ENCODE measurements around the gene UBE2D2.
"Not testable (repeated sequence)": the region's sequence is repeated elsewhere in the genome, so short reads cannot be mapped to it uniquely, and the experiment has no call there.

The UBE2D2 gene

GRCh38 chr5:139578325-139578724, 17.2 kb downstream of the UBE2D2 start:
- DNase-seq (ENCODE audit: low read depth in 2 of 3, low spot score in 1 of 3), result no peak

GRCh38 chr5:139582181-139582580, 21.0 kb downstream of the UBE2D2 start:
- DNase-seq (ENCODE audit: low read depth in 2 of 3, low spot score in 1 of 3), result not testable (repeated sequence)

- DNase-seq (ENCODE audit: low read depth in 2 of 3, low spot score in 1 of 3), result no peak
These were observed 23.0 kb downstream of the UBE2D2 start for GRCh38 chr5:139584137-139584536.

GRCh38 chr5:139588116-139588515, 27.0 kb downstream of the UBE2D2 start:
- not testable (repeated sequence) for DNase-seq (ENCODE audit: low read depth in 2 of 3, low spot score in 1 of 3)

- DNase-seq (ENCODE audit: low read depth in 2 of 3, low spot score in 1 of 3), result no peak
These were observed 27.8 kb downstream of the UBE2D2 start for GRCh38 chr5:139588962-139589361.

- DNase-seq (ENCODE audit: low read depth in 2 of 3, low spot score in 1 of 3), result no peak
These were observed 31.1 kb downstream of the UBE2D2 start for GRCh38 chr5:139592289-139592688.

GRCh38 chr5:139593076-139593475, 31.9 kb downstream of the UBE2D2 start:
- DNase-seq (ENCODE audit: low read depth in 2 of 3, low spot score in 1 of 3), result not testable (repeated sequence)

GRCh38 chr5:139593716-139594319, 32.7 kb downstream of the UBE2D2 start:
- no peak for DNase-seq (ENCODE audit: low read depth in 2 of 3, low spot score in 1 of 3)

GRCh38 chr5:139597134-139597533, 36.0 kb downstream of the UBE2D2 start:
- no peak for DNase-seq (ENCODE audit: low read depth in 2 of 3, low spot score in 1 of 3)

- not testable (repeated sequence) for DNase-seq (ENCODE audit: low read depth in 2 of 3, low spot score in 1 of 3)
These were observed 37.4 kb downstream of the UBE2D2 start for GRCh38 chr5:139598601-139598965.

GRCh38 chr5:139600336-139600949, 39.3 kb downstream of the UBE2D2 start:
- no peak for DNase-seq (ENCODE audit: low read depth in 2 of 3, low spot score in 1 of 3)

GRCh38 chr5:139601429-139601828, 40.3 kb downstream of the UBE2D2 start:
- DNase-seq (ENCODE audit: low read depth in 2 of 3, low spot score in 1 of 3), result no peak

GRCh38 chr5:139601948-139602347, 40.8 kb downstream of the UBE2D2 start:
- DNase-seq (ENCODE audit: low read depth in 2 of 3, low spot score in 1 of 3), result not testable (repeated sequence)

GRCh38 chr5:139605887-139606286, 44.7 kb downstream of the UBE2D2 start:
- DNase-seq (ENCODE audit: low read depth in 2 of 3, low spot score in 1 of 3), result no peak

- no peak for DNase-seq (ENCODE audit: low read depth in 2 of 3, low spot score in 1 of 3)
These were observed 50.8 kb downstream of the UBE2D2 start for GRCh38 chr5:139611703-139612584.

- DNase-seq (ENCODE audit: low read depth in 2 of 3, low spot score in 1 of 3), result no peak
These were observed 58.7 kb downstream of the UBE2D2 start for GRCh38 chr5:139619861-139620260.

GRCh38 chr5:139625398-139625797, 64.3 kb downstream of the UBE2D2 start:
- DNase-seq (ENCODE audit: low read depth in 2 of 3, low spot score in 1 of 3), result not testable (repeated sequence)

GRCh38 chr5:139630855-139631254, 69.7 kb downstream of the UBE2D2 start:
- no peak for DNase-seq (ENCODE audit: low read depth in 2 of 3, low spot score in 1 of 3)

- DNase-seq (ENCODE audit: low read depth in 2 of 3, low spot score in 1 of 3), result no peak
These were observed 70.5 kb downstream of the UBE2D2 start for GRCh38 chr5:139631520-139632165.

- peak; percentile 48 to 62 (median 49) for DNase-seq (ENCODE audit: low read depth in 2 of 3, low spot score in 1 of 3)
These were observed 72.3 kb downstream of the UBE2D2 start for GRCh38 chr5:139633295-139634027.

- DNase-seq (ENCODE audit: low read depth in 2 of 3, low spot score in 1 of 3), result no peak
These were observed 72.8 kb downstream of the UBE2D2 start for GRCh38 chr5:139634028-139634325.

All from stimulated activated CD4-positive, alpha-beta T cell treated with anti-CD3 and anti-CD28 coated beads, Interleukin-12 subunit alpha, Interleukin-12 subunit beta, amount 100 ng/mL, for 48 hours (primary cell).